HEK293 (cell line): Measurements from ENCODE around the gene NOTCH3.

ENCODE experiments used
- CTCF ChIA-PET: fragments of 350-600 bp; formaldehyde crosslinking; extraction: SDS; loops from one replicate; lab custom pipeline; 2021; ENCODE audit warnings: antibody characterized with exemption; lab: Yijun Ruan, JAX
- POLR2A ChIA-PET: fragments of 300-600 bp; formaldehyde crosslinking; extraction: SDS; loops from one replicate; lab custom pipeline; 2020; ENCODE audit warnings: antibody characterized with exemption, inconsistent platforms; lab: Yijun Ruan, JAX
- H3K27ac ChIP-seq: fragments of 200-500 bp; sonication (Bioruptor generic); 2 replicates; pipeline ENCODE4 v1.5.1; 2014; ENCODE audit warnings: low read depth, low read length, control low read depth, inconsistent platforms; ENCODE audit errors: extremely low read depth
- H3K36me3 ChIP-seq, 2 experiments: fragments of 200-500 bp in 1 of 2; sonication (Bioruptor generic) in 1 of 2; 1 replicate in 1 of 2; 2 replicates in 1 of 2; pipeline ENCODE4 v1.5.1; 2014 to 2017; ENCODE audit warnings: inconsistent platforms in 2 of 2, low read length in 2 of 2; ENCODE audit not compliant: control insufficient read depth in 2 of 2, insufficient read depth in 1 of 2
- H3K4me1 ChIP-seq: fragments of 200-500 bp; sonication (Bioruptor generic); 2 replicates; pipeline ENCODE4 v1.5.1; 2014; ENCODE audit warnings: mild to moderate bottlenecking, low read length, inconsistent platforms; ENCODE audit not compliant: control insufficient read depth, insufficient read depth
- H3K4me3 ChIP-seq: 2 replicates; pipeline ENCODE4 v1.5.1; 2011; ENCODE audit warnings: low read depth, mild to moderate bottlenecking, control low read depth, low read length, moderate library complexity
- H3K9me3 ChIP-seq: fragments of 200-500 bp; sonication (Bioruptor generic); 2 replicates; pipeline ENCODE4 v1.5.1; 2014; ENCODE audit warnings: low read depth, low read length, inconsistent platforms; ENCODE audit not compliant: control insufficient read depth, insufficient read depth
- HOXD13 ChIP-seq: sonication (generic); formaldehyde crosslinking; IDR thresholded peaks from 2 replicates; pipeline ENCODE4 v1.8.0; 2022; ENCODE audit warnings: missing genetic modification reagents, borderline replicate concordance
- ZBTB48 ChIP-seq: fragments of 450-650 bp; formaldehyde crosslinking; IDR thresholded peaks from 2 replicates; pipeline ENCODE4 v1.5.1; 2016; ENCODE audit warnings: missing biosample characterization, missing genetic modification characterization
- ZNF16 ChIP-seq: fragments of 450-650 bp; formaldehyde crosslinking; IDR thresholded peaks from 2 replicates; pipeline ENCODE4 v1.5.1; 2016; ENCODE audit warnings: low read depth, missing biosample characterization, missing genetic modification characterization
- ZNF202 ChIP-seq: fragments of 450-650 bp; formaldehyde crosslinking; IDR thresholded peaks from 2 replicates; pipeline ENCODE4 v1.5.1; 2016; ENCODE audit warnings: missing biosample characterization, missing genetic modification characterization, borderline replicate concordance
- ZNF26 ChIP-seq: fragments of 450-650 bp; formaldehyde crosslinking; IDR thresholded peaks from 2 replicates; pipeline ENCODE4 v1.5.1; 2016; ENCODE audit warnings: missing biosample characterization, missing genetic modification characterization
- ZNF354C ChIP-seq: fragments of 450-650 bp; formaldehyde crosslinking; IDR thresholded peaks from 2 replicates; pipeline ENCODE4 v1.5.1; 2016; ENCODE audit warnings: missing biosample characterization, missing genetic modification characterization, low read depth, borderline replicate concordance
- ZNF362 ChIP-seq: fragments of 450-650 bp; formaldehyde crosslinking; IDR thresholded peaks from 2 replicates; pipeline ENCODE4 v1.5.1; 2016; ENCODE audit warnings: missing biosample characterization, missing genetic modification characterization
- ZNF398 ChIP-seq: fragments of 450-650 bp; formaldehyde crosslinking; IDR thresholded peaks from 2 replicates; pipeline ENCODE4 v1.5.1; 2017; ENCODE audit warnings: missing biosample characterization, missing genetic modification characterization
- ZNF416 ChIP-seq: fragments of 450-650 bp; formaldehyde crosslinking; IDR thresholded peaks from 2 replicates; pipeline ENCODE4 v1.5.1; 2016; ENCODE audit warnings: missing biosample characterization, missing genetic modification characterization
- ZNF501 ChIP-seq: fragments of 450-650 bp; formaldehyde crosslinking; IDR thresholded peaks from 2 replicates; pipeline ENCODE4 v1.5.1; 2016; ENCODE audit warnings: missing biosample characterization, missing genetic modification characterization
- ZNF639 ChIP-seq: fragments of 450-650 bp; formaldehyde crosslinking; IDR thresholded peaks from 2 replicates; pipeline ENCODE4 v1.5.1; 2016; ENCODE audit warnings: missing biosample characterization, missing genetic modification characterization
- ZNF677 ChIP-seq: fragments of 450-650 bp; IDR thresholded peaks from 2 replicates; pipeline ENCODE4 v1.5.0; 2018; ENCODE audit warnings: missing biosample characterization, mild to moderate bottlenecking, missing genetic modification characterization, moderate library complexity

The NOTCH3 gene

GRCh38 chr19:15220833-15221232 is 20.0 kb upstream of the NOTCH3 start:
- H3K4me3 ChIP-seq = no peak overlapping the region
- TF ChIP-seq ZNF416 (no peak), ZNF354C (tag by site-specific recombination) (no peak), ZNF202 (no peak)

GRCh38 chr19:15218501-15218900 is 17.7 kb upstream of the NOTCH3 start:
- Histone ChIP-seq H3K4me3 (no peak overlapping the region), H3K36me3 (no peaks in the 10 kb centered on the region), H3K27ac (no peak overlapping the region), H3K9me3 (no peaks in the 10 kb centered on the region), H3K4me1 (no peaks in the 10 kb centered on the region)
- POLR2A ChIA-PET = no interaction called here
- TF ChIP-seq ZNF639 (no peak), ZNF26 (no peak), ZNF677 (no peak), ZBTB48 (tag by site-specific recombination) (no peak), HOXD13 (CRISPR knock-in tag) (no peak)
- CTCF ChIA-PET = no interaction called here

More at GRCh38 chr19:15220833-15221232, 20.0 kb upstream of the NOTCH3 start:
- Histone ChIP-seq H3K4me1 (no peaks in the 10 kb centered on the region), H3K36me3 (no peaks in the 10 kb centered on the region), H3K27ac (no peak overlapping the region), H3K9me3 (no peaks in the 10 kb centered on the region)
- ChIA-PET CTCF (no interaction called here), POLR2A (interaction anchor here (0.5 to 1.2 kb wide), 3 partner anchors 25 to 1101 kb away, joined by 3 to 6 read pairs (median 4); no protein-coding TSS in a partner anchor)

- Histone ChIP-seq H3K27ac (no peak overlapping the region), H3K4me1 (no peaks in the 10 kb centered on the region), H3K9me3 (no peaks in the 10 kb centered on the region), H3K4me3 (no peak overlapping the region), H3K36me3 (no peaks in the 10 kb centered on the region)
- ChIA-PET POLR2A (interaction anchor here (0.6 kb wide), 3 partner anchors 17 to 1080 kb away, joined by 3 to 4 read pairs (median 3); no protein-coding TSS in a partner anchor), CTCF (interaction anchor here (0.7 kb wide), 1 partner anchor 21 kb away, joined by 3 read pairs; no protein-coding TSS in a partner anchor)
- TF ChIP-seq ZNF501 (tag by site-specific recombination) (no peak), ZNF362 (tag by site-specific recombination) (peak; percentile 85)
Measured at GRCh38 chr19:15216363-15216762, 15.6 kb upstream of the NOTCH3 start.

- TF ChIP-seq ZNF16 (tag by site-specific recombination) (peak; percentile 56; the same call in 1 of the 2 replicates), ZNF398 (tag by site-specific recombination) (no peak)
- TF ChIP-seq, all 188 proteins: peak for 1
- no peaks in the 10 kb centered on the region for H3K36me3 ChIP-seq
- ChIA-PET CTCF (no interaction called here), POLR2A (no interaction called here)
- H3K27ac ChIP-seq = no peak overlapping the region
- no peak overlapping the region for H3K4me3 ChIP-seq
- H3K4me1 ChIP-seq = no peaks in the 10 kb centered on the region
- no peaks in the 10 kb centered on the region for H3K9me3 ChIP-seq
Measured at GRCh38 chr19:15213715-15214381, 13.1 kb upstream of the NOTCH3 start.
